ENCODE measurements around the gene OR51M1. TPM values are rescaled to one million over a fixed set of nuclear protein-coding genes. Genes with fewer than 3 reads are reported as not detected.
"Not testable (repeated sequence)": the region's sequence is repeated elsewhere in the genome, so short reads cannot be mapped to it uniquely, and the experiment has no call there.

The OR51M1 gene
- total RNA-seq, 2 experiments from 2014 or later: not detected

DNA sequence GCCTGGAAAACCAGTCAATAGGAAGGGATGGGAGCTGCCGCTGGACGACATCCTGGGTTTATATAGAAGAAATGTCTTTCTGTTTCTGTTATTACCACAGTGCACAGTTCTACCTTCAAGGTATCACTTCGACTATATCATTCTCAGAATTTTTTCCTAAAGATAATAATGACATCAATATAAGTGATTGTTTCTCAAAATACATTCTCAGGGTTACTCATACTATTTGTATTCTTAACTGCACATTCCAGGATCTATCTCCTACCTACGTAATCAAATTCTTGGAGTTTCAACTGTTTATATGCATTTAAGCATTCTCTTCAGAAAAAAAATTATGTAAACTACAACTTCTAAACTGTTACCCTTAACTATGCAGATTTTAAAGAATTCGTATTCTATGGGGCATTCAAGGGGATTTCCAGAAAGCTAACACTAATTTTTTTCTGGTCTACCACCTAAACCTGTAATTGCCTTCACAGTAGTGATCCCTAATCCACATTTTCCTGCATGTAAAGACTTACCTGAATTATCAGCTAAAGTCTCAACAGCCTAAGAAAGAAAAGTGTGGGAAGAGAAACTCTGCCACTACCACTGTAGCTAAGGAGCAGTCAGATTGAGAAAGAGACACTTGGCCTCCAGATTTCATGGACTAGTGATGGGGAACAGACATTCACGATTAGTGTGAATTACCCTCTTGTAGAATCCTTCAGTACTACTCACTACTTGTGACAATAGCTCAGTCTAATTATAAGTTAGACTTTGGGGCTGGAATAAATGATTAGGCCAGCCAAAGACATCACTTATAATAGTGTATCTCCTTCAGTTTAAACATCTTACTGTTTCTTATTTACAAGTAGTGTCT is 39.9 kb upstream of the OR51M1 start, which contains the start of gene OR51B5:
Gene OR51B5, minus strand, starts transcription at position 51 of the 862 bp plus-strand sequence. Its CDS starts 0 bp downstream, at position 51.
- TF ChIP-seq, protein P1, sequence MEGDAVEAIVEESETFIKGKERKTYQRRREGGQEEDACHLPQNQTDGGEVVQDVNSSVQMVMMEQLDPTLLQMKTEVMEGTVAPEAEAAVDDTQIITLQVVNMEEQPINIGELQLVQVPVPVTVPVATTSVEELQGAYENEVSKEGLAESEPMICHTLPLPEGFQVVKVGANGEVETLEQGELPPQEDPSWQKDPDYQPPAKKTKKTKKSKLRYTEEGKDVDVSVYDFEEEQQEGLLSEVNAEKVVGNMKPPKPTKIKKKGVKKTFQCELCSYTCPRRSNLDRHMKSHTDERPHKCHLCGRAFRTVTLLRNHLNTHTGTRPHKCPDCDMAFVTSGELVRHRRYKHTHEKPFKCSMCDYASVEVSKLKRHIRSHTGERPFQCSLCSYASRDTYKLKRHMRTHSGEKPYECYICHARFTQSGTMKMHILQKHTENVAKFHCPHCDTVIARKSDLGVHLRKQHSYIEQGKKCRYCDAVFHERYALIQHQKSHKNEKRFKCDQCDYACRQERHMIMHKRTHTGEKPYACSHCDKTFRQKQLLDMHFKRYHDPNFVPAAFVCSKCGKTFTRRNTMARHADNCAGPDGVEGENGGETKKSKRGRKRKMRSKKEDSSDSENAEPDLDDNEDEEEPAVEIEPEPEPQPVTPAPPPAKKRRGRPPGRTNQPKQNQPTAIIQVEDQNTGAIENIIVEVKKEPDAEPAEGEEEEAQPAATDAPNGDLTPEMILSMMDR (IDR thresholded peaks at IDR 0.05): no peak
- Mint-ChIP-seq H3K27ac (no peak within 1 kb of the TSS), H3K27me3 (peaks cover 4% of the 10 kb centered on the region), H3K9me3 (no peaks in the 10 kb centered on the region), H3K36me3 (ENCODE audit: low read depth) (no peaks in the 10 kb centered on the region), H3K4me3 (no peak within 1 kb of the TSS), H3K4me1 (ENCODE audit: low read depth) (no peaks in the 10 kb centered on the region)
- intact Hi-C loops (cut with micrococcal nuclease): no loop called here
- ChIA-PET POLR2A (no interaction called here), CTCF (interaction anchor here (1.2 kb wide), 1 partner anchor 55 kb away, joined by 3 read pairs; no protein-coding TSS in a partner anchor)
- ATAC-seq (no peak), DNase-seq (no peak)

DNA sequence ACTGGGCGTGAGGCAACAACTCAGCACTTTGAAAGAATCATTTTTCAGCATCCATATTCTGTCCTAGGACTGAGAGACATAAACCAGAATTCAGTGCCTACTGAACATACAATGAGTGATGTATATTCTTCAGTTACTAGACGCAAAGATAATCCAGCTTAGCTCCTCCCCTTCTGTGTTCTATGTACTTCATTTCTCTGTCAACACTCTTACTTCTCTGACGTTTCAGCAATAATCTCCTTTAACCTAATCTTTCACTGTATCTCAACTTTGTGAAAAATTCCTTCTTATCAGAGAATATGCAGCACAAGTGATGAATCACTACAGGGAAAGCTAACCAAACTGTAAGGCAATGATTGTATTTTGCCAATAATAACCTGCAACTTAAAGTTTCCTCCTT is 37.8 kb upstream of the OR51M1 start:
- ChIA-PET POLR2A (no interaction called here), CTCF (no interaction called here)
- Mint-ChIP-seq H3K27me3 (peaks cover 5% of the 10 kb centered on the region), H3K4me3 (no peak overlapping the region), H3K9me3 (no peaks in the 10 kb centered on the region), H3K4me1 (ENCODE audit: low read depth) (no peaks in the 10 kb centered on the region), H3K36me3 (ENCODE audit: low read depth) (no peaks in the 10 kb centered on the region), H3K27ac (no peak overlapping the region)
- TF ChIP-seq, protein P1 (IDR thresholded peaks at IDR 0.05): no peak
- no peak for ATAC-seq
- intact Hi-C loops (cut with micrococcal nuclease): no loop called here
- no peak for DNase-seq

DNA sequence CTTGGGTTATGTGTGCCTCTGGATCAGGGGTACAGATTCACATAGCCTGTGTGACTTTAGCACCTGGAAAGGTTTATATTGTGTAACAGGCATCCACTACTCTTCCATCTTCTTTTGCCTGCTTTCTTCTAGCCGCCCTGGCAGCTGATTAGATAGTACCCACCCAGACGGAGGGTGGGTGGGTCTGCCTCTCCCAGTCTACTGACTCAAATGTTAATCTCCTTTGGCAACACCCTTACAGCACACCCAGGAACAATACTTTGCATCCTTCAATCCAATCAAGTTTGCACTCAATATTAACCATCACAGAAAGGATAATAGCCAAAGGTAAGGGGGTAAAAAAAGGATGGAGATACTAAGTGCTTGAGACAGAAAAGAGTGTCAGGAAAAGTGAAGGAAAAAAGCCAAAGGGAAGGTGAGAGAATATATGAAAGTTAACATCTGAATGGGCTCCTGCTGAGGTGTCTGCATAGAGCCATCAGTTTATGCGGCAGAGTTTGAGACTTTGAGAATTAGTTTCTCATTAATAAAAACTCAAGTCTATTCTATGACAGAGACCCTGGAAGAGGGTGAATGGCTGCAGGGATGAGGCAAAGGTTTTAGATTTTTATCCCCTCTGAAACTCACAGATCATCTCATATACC is 34.9 kb upstream of the OR51M1 start:
- H3K27me3 Mint-ChIP-seq: peaks cover 4% of the 10 kb centered on the region
- no peak for ATAC-seq
- no peak for DNase-seq
- no peak overlapping the region for H3K27ac Mint-ChIP-seq
- H3K4me3 Mint-ChIP-seq: no peak overlapping the region
- intact Hi-C loops (cut with micrococcal nuclease): no loop called here
- H3K4me1 Mint-ChIP-seq (ENCODE audit: low read depth): no peaks in the 10 kb centered on the region
- no peaks in the 10 kb centered on the region for H3K9me3 Mint-ChIP-seq
- ChIA-PET POLR2A (no interaction called here), CTCF (no interaction called here)
- TF ChIP-seq, protein P1 (IDR thresholded peaks at IDR 0.05): no peak
- no peaks in the 10 kb centered on the region for H3K36me3 Mint-ChIP-seq (ENCODE audit: low read depth)

DNA sequence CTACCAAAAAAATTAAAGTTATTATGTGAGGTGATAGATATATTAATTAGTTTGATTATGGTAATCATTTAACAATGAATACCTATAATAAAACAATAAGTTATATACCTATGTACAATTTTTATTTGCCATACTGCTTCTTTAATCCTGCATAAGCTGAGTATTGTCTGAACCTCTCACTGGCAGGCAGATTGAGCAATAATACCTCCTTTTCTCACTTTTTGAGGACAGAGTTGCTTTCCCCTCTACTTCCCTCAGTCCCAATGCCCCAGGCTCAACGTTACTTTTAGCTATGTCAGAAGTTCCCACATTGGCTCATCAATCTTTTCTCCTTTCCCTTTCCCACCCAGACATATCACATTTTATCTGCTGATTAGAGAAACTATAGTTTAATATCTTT is 34.1 kb upstream of the OR51M1 start:
- peaks cover 4% of the 10 kb centered on the region for H3K27me3 Mint-ChIP-seq
- H3K27ac Mint-ChIP-seq: no peak overlapping the region
- ATAC-seq (no peak), DNase-seq (no peak)
- no peaks in the 10 kb centered on the region for H3K9me3 Mint-ChIP-seq
- TF ChIP-seq, protein P1 (IDR thresholded peaks at IDR 0.05): no peak
- POLR2A ChIA-PET: no interaction called here
- intact Hi-C loops (cut with micrococcal nuclease): no loop called here
- H3K36me3 Mint-ChIP-seq (ENCODE audit: low read depth): no peaks in the 10 kb centered on the region
- no peaks in the 10 kb centered on the region for H3K4me1 Mint-ChIP-seq (ENCODE audit: low read depth)
- H3K4me3 Mint-ChIP-seq: no peak overlapping the region
- CTCF ChIA-PET: interaction anchor here (0.6 kb wide), 1 partner anchor 21 kb away, joined by 3 read pairs; no protein-coding TSS in a partner anchor

DNA sequence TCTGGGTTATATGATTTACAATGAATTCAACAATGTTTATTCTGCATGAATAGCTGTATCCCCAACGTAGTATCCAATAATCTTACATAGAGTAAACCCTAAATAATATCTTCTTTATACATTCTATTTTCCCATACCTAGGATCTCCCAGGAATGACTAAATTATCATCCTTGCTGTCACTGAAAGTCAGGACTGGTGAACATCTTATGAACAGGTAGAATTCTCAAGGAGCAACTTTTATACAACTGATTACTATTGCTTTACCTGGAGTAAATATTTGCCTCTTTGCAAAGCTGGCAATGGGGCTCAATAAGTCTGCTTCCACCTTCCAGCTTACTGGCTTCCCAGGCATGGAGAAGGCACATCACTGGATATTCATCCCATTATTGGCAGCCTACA is 32.4 kb upstream of the OR51M1 start, which contains the start of gene OR51B6:
Gene OR51B6, plus strand, starts transcription at position 301 of the 400 bp plus-strand sequence. Its CDS starts 0 bp downstream, at position 301.
- Mint-ChIP-seq H3K4me1 (ENCODE audit: low read depth) (no peaks in the 10 kb centered on the region), H3K9me3 (no peaks in the 10 kb centered on the region), H3K4me3 (no peak within 1 kb of the TSS), H3K36me3 (ENCODE audit: low read depth) (no peaks in the 10 kb centered on the region), H3K27me3 (peaks cover 4% of the 10 kb centered on the region), H3K27ac (no peak within 1 kb of the TSS)
- intact Hi-C loops (cut with micrococcal nuclease): no loop called here
- CTCF ChIA-PET: no interaction called here
- TF ChIP-seq, protein P1 (IDR thresholded peaks at IDR 0.05): no peak
- ATAC-seq (no peak), DNase-seq (no peak)
- POLR2A ChIA-PET: no interaction called here

DNA sequence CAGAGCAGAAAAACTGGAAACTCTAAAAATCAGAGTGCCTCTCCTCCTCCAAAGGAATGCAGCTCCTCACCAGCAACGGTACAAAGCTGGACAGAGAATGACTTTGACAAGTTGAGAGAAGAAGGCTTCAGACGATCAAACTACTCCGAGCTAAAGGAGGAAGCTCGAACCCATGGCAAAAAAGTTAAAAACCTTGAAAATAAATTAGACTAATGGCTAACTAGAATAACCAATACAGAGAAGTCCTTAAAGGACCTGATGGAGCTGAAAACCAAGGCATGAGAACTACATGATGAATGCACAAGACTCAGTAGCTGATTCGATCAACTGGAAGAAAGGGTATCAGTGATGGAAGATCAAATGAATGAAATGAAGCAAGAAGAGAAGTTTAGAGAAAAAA is 27.6 kb upstream of the OR51M1 start:
- DNase-seq; CTCF ChIA-PET; H3K27ac Mint-ChIP-seq; ATAC-seq; POLR2A ChIA-PET; H3K4me3 Mint-ChIP-seq; H3K27me3 Mint-ChIP-seq; intact Hi-C loops (cut with micrococcal nuclease); H3K36me3 Mint-ChIP-seq (ENCODE audit: low read depth); H3K4me1 Mint-ChIP-seq (ENCODE audit: low read depth); H3K9me3 Mint-ChIP-seq: not testable (repeated sequence)

Measured in activated CD8-positive, alpha-beta T cell treated with anti-CD3 and anti-CD28 coated beads for 36 hours (primary cell).